GM18508 (cell line): Measurements from ENCODE around the gene TMEM109.
"Not testable (repeated sequence)": the region's sequence is repeated elsewhere in the genome, so short reads cannot be mapped to it uniquely, and the experiment has no call there.

ENCODE experiments used
- ATAC-seq: cut with Tn5 transposase; IDR thresholded peaks from one replicate; pipeline ENCODE4 v1.9.1; 2021; ENCODE audit warnings: moderate number of reproducible peaks; ENCODE audit not compliant: insufficient read depth, unreplicated experiment

TMEM109 gene

DNA sequence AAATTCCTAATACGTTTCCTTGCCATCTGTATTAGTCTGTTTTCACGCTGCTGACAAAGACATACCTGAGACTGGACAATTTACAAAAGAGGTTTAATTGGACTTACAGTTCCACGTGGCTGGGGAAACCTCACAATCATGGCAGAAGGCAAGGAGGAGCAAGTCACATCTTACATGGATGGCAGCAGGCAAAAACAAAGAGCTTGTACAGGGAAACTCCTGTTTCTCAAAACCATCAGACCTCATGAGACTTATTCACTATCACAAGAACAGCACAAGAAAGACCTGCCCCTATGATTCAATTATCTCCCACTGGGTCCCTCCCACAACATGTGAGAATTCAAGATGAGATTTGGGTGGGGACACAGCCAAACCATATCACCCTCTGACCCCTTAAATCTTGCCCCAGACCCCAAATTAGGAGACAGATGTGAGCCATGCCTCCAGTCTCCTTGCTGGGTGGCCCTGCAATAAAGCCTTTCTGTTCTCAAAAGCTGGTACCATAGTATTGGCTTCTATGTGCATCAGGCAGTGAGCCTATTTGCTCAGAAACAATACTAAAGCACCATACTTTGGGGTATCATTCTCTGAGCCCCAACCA is 4.2 kb upstream of the TMEM109 start:
- not testable (repeated sequence) for ATAC-seq

DNA sequence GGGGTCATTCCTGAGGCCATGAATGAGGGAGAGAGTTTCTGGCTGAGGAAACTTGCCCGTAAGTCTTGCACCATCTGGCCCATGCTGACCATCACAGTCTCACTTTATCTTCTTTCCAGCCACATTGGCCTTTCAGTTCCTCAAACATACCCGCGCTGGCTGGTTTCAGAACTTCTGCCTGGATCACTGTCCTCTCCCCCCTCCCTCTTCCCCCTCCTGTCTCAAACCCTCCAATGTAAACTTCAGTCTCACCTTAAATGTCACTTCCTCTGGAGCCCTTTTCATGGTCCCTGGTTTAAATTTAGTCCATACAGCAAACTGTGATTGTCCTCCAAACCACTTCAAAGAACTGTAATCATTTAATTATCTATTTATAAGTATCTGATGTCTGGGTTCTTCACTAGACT is 3.7 kb upstream of the TMEM109 start:
- ATAC-seq: peak; percentile 27

DNA sequence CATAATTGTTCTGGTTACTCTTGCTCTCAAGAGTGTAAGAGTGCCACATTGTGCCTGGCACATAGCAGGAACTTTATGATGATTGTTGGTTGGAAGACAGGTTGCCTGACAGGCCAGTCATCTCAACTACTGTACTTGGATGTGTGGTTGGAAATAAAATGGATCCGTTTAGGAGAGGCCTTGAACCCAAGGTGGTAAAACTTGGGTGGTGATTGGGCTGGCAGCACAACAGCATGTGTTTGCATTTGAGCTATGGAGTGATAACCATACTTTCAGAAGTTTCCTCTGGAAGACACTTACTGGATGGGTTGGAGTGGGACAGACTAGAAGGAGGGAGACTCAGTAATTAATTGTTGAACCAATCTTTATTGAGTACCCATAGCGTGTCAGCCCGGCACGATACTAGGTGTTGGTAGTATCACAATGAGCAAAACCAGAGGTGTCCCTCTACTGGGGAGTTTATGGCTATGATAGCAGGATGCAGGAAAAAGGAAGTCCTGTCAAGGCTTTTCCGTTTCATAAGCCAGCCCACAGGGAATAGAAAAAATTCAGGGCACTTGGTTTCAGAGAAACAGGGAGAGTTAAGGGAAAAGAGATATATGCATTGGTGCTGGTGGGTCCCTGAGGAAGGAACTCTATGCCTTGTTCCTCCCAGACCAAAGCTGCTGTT is 3.1 kb upstream of the TMEM109 start:
- no peak for ATAC-seq

DNA sequence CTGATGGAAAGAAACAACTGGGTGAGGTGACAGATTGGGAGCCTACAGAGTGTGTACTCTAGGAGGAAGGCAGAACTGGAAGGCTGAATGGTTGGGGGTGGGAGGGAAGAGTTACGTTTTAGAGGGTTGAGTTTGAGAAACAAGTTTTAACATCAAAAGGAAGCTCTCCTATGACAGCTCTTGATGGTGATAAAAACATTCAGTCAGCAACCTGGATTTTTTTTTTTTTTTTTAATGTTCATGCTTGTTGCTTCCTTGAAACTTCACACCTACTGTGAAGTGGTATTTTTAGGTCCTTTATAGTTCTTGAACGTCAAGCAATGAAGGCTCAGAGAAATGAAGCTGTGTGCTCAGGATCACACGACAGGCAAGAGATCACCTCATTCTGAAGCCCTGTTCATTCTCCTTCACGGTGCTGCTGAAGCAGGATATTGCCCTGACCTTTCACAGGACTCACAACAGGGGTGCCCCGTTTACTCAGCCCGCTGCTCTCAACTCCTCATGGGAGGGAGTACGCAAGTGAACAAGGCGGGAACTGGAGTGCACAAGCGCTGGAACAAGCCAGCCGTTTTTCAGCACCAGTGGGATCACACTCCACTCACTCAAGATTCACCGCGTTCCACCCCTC is 1.6 kb upstream of the TMEM109 start:
- ATAC-seq: no peak

DNA sequence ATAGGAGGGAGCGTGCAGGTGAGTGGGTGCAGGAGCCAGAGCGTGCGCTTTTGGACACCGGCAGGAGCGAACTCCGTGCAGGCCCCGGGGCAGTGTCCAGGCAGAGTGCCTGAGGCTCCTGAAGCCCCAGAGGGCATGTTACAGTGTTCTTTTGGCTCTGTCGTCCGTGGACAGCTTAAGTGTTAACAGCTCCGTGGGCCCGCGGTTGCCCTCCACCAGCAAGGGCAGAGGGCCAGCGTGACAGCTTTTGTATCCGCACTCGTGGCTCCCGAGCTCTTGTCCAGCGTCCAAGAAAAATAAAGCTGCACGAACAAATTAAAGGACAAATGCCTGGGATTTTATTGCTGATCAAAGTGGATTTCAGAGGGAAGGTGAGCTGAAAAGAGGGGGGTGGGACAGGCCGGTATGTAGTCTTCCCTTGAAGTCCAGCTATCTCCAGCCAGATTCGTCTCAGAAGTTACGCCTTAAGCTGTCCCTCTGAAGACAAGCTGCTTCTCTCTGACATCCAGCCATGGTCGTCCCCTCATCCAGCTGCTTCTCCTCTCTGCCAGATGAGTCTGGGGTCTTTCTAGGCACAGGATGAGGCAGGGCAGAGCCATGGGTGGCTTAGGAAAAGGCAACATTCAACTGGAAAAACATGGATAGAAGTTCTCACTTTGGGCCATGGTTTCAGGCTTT is 968 bp upstream of the TMEM109 start:
- no peak for ATAC-seq

DNA sequence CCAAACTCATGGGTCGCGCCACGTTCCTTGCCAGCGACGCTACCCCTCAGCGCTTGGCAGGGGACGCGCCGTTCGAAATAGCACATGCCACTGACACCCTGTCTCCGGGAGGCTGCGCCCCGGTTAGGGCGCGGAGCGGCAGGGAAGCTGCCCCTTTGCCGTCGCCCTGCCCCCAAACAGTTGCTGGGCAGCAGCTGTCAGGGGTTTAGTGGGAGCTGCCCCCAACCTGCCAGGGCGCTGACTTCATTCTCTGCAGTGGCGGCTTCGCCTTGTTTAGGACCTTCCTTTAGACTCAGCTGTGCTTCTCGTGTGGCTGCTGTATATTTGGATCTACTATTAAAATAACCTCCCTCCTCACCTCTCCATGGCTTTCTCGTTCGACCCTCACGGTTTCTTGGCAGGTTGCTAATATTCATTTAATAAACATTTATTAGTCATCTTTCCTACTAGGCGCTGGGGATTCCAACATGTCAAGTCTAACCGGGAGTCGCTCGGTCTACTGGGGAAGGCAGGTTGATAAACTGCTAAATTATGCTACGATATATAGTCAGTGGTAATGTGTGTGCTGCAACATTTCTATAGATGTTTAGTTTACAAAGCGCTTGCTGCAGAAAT is 782 bp downstream of the TMEM109 start:
- no peak for ATAC-seq

DNA sequence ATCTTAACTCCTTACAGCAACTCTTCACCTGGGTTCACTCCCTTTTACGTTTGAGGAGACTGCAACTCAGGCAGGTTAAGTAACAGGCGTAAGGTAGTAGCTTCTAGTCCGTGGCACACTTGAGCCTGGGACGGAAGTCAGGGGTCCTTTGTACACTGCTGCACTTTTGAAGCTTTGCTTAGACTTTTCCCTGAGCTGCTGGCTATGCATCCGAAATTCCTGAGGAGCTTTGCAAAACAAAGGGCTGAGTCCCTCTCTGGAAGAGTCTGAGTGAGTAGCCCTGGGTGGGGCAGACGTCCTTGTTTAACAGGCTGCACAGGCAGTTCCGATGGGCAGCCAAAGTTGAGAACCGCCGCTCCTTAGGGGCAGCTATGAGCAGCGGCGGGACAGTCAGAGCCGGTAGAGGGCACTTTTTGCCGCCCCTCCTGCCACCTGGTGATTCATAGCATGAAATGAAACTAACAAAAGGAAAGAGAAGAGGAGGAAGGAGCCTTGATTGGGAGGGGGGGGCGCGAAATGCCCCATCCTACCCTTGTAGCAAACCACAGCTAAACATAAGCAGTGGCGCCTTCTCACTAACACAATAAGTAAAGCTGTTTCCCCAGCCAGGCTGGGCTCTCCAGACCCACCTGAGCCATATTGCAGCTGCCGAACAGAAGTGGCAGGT is 1.4 kb downstream of the TMEM109 start:
- ATAC-seq: no peak

DNA sequence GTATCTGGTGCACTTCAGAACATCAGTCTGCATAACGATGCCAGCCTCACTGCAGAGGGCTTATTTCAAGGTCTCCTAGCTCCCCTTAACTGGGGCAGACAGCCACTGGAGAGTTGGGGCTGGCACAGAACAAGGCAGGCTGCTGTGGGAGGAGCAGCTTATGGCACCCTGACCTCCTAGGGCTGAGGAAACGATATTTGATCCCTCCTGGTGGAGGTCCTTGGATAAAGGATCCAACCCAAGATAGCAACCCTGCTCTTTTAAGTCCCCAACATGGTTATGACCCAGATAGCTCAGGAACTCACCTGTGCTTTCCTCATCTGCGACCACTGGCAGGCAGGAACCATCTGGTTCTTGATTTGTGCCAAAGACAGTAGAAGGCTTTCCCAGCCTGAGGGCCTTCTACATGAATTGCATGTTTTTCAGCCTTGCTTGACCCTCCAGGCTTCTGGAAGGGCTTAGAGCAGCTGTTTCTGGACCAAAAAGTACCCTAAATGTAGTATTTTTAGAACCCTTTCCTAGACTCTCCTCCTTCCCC is 2.8 kb downstream of the TMEM109 start:
- no peak for ATAC-seq

DNA sequence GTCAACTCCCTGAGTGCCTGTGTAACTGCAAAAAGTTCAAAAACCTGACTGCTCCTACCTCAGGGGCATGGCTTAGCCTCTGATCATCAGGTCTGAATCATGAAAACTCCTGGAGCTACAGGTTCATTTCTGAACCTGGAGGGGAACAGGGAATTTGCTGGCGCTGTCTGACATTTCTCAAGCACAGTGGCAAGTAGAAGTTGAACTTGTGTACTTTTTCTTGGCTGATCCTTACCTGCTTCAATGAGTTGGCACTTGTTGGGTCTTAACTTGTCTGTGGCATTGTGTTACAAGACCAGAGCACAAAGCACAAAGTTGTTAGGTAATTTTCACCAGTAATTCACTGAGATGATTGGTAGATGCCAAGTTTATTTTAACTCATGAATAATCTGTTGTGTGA is 3.3 kb downstream of the TMEM109 start:
- ATAC-seq: no peak

DNA sequence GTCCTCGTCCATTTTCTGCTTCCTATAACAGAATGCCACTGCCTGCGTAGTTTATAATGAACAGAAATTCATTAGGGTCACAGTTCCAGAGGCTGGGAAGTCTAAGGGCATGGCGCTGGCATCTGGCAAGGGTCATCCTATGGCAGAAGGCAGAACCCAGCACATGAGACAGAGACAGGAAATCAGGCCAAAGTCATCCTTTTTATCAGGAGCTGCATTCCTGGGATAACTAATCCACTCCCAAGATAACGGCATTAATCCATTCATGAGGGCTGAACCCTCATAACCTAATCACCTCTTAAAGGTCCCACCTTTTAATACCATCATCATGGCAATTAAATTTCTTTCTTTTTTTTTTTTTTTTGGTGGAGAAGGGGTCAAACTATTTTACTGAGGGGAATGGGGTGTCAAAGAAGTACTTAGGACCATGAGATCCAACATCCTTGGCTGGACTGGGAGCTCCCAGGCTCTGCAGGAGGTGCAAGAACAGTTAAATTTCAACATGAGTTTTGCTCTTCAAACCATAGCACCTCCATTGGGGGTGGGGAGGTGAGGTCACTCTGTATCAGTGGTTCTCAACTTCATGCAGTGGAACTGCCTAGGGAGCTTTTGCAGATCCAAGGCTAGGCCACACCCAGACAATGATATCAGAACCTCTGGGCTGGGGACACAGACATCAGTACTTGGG is 4.4 kb downstream of the TMEM109 start:
- ATAC-seq: no peak

DNA sequence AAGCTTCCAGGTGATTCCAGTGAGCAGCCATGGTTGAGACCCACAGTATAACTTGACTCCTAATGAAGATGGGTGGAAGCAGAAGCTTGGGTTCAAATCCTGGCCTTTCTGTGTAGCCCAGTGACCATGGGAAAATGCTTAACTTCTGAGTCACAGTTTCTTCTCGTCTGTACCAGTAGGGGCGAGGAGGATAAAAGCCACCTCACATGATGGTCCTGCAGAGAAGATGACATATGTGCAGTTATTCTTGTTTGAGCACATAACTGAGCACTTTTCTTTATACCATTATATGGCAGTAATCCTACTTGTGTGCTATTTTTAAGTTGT is 4.9 kb downstream of the TMEM109 start:
- no peak for ATAC-seq

DNA sequence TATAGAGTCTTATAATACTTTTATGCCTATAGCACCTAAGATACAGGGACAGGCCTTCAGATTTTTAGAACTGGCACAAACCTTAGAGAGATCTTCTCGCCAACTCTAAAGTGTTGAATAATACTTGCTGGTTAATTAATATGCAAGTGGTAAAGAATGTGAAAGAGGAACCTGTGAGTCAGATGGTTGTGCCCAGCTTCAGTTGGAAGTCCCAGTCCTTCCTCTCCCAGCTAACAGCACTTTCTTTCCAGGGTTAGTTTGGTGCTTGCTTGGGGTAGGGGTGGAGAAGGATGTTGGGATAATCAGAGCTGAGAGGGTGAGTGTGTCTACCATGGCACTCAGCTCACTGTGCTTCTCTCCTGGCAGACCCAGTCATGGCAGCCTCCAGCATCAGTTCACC is 5.4 kb downstream of the TMEM109 start:
- ATAC-seq: no peak

DNA sequence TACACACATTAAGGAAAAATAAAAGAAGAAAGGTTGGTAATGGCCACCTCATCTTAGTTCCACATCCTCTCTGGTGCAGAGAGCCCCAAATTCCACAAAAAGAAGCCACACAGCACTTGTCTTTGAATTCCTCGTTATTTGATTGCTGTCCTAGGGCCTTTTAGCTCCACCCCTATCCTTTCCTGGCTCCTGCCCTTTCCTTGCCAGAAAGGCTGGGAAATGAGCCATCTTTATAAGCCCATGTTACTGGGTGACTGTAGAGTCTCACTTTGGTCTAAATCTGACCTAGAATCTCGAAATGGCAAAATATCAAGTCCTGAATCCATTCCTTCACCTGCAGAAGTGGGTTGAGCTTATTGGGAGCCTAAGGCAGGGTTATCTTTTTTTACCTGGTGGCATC is 6.0 kb downstream of the TMEM109 start:
- no peak for ATAC-seq

DNA sequence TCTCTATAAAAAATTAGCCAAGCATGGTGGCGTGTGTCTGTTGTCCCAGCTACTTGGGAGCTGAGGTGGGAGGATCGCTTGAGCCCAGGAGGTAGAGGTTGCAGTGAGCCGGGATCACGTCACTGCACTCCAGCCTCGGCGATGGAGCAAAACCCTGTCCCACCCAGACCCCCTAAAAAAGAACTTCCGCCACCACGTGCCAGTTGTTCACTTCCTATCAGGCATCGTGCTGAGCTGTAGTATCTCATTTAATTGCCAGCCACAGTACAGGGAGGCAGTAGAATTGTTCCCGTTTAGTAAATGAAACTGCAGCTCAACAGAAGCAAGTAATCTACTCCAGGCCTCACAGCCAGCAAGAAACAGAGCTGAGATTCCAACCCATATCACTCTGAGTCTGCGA is 7.3 kb downstream of the TMEM109 start:
- ATAC-seq: no peak

DNA sequence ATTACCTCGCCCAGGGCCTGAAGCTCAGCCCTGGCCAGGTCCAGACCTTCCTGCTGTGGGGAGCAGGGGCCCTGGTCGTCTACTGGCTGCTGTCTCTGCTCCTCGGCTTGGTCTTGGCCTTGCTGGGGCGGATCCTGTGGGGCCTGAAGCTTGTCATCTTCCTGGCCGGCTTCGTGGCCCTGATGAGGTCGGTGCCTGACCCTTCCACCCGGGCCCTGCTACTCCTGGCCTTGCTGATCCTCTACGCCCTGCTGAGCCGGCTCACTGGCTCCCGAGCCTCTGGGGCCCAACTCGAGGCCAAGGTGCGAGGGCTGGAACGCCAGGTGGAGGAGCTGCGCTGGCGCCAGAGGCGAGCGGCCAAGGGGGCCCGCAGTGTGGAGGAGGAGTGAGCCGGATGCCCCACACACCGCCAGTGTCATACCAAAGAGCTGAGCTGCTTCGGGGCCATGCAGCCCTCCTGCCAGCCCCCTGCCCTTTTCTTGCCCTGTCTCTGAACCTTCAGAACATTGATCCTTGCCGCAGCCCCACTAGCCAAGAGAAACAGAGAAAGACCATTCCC is 7.9 kb downstream of the TMEM109 start:
- ATAC-seq: no peak

DNA sequence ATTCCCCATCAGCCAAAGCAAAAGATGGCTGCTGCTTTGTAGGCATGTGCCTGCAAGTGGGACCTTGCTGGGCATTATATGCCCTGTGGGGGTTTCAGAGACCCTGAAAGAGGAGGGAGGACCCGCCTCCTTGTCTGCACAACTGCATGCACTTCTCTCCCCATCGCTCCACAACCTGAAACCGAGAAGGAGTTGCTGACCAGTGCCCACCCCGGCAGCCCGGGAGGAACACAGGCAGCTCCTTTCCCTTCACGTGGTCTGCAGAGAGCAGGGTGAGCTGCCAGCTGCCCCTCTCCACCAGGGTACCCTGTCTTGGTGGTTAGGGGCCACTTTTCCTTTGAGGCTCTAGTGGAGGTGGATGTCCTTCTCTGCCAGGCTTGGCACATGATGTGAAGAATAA is 8.9 kb downstream of the TMEM109 start:
- no peak for ATAC-seq

DNA sequence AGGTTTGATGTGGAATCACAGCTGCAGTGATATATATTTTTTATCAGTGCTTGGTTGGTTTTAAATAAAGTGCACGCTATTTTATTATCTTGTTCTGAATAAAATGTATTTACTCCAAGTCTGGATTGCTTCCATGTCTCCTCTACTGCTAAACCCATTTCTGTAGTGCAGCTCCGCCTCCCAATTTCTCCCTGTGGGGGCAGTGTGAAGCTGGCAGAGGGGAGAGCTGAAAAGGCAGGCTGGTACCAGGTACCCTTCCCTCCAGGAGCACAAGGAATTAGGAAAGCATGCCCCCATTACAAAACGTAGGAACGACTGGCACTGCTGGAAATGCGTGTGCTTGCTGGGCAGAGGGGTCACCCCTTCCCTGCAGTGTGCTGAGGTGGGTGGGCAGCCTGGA is 9.4 kb downstream of the TMEM109 start:
- no peak for ATAC-seq

DNA sequence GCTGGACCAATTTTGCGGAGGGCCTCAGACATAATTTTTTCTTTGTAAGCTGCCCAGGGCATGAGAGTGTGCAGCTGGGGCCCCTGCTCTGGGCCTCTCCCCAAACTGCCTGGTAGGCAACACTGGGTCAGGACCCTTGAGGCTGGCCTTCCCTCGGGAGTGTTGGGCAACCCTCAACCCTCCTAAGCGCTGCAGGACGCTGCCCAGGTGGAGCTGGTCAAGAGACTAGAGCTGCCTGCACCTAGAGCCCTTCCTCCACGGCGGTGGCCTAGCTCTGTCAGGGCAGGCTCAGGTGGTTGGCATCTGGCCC is 9.8 kb downstream of the TMEM109 start:
- no peak for ATAC-seq

DNA sequence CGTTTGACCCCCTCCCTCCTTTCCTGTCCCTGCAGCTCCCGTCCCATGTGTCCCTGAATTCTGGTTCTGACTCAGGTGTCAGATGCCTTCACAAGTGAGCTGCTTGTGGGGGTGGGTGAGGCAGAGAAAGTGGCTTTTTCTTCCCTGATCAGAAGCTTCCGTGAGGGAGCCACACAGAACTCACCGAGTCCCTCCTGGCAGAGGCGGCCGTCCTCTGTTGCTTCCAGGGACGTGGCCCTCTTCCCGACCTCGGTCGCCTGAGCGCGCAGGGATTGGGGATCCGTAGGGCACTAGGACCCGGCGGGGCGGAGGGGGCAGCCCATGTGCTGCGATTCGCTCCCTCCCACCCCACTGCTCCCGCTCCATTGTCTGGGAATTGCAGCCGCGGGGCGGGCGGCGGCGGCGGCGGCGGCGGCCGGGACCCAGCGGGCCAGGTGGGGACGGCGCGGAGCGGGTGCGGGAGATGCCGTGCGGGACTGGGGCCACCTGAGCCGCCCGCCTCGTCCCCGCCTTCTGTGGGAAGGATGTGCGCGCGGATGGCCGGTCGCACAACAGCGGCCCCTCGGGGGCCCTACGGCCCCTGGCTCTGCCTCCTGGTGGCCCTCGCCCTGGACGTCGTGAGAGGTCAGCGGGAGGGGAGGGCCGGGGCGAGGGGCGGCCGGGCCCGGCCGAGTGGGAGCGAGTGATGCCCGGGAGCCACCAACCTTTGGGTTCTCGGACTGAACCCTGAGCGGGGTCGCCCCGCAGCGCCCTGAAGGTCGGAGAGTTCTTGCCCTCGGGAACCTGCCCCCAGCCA is 10.3 kb downstream of the TMEM109 start, which contains the start of gene TMEM132A:
TSS of gene TMEM132A (plus strand) at position 351 of the 796 bp plus-strand sequence. CDS start at position 525, 174 bp downstream.
- no peak for ATAC-seq
